Measurements from ENCODE around the gene TMEM233.

Gene TMEM233

GRCh38 chr12:119660076-119660475, 66.5 kb downstream of the TMEM233 start:
- DNase-seq: no peak

- no peak for DNase-seq
These were observed 68.3 kb downstream of the TMEM233 start for GRCh38 chr12:119661882-119662281.

GRCh38 chr12:119664642-119665041, 71.1 kb downstream of the TMEM233 start:
- DNase-seq: no peak

GRCh38 chr12:119665164-119665929, 71.8 kb downstream of the TMEM233 start:
- no peak for DNase-seq

GRCh38 chr12:119666226-119666795, 72.7 kb downstream of the TMEM233 start:
- DNase-seq: no peak

- DNase-seq: no peak
These were observed 73.5 kb downstream of the TMEM233 start for GRCh38 chr12:119666900-119667576.

GRCh38 chr12:119667577-119668323, 74.2 kb downstream of the TMEM233 start, which contains the start of gene PRKAB1:
TSS of gene PRKAB1 (plus strand) at chr12:119668133. CDS start at chr12:119668245, 112 bp downstream.
- peak; percentile 98 for DNase-seq

- DNase-seq: peak; percentile 66
These were observed 74.8 kb downstream of the TMEM233 start for GRCh38 chr12:119668324-119668841.

GRCh38 chr12:119669744-119670472, 76.3 kb downstream of the TMEM233 start:
- peak; percentile 10 for DNase-seq

- DNase-seq: no peak
These were observed 77.5 kb downstream of the TMEM233 start for GRCh38 chr12:119671070-119671469.

- no peak for DNase-seq
These were observed 78.6 kb downstream of the TMEM233 start for GRCh38 chr12:119672194-119672593.

GRCh38 chr12:119673634-119674033, 80.1 kb downstream of the TMEM233 start:
- DNase-seq: no peak

- DNase-seq: no peak
These were observed 81.0 kb downstream of the TMEM233 start for GRCh38 chr12:119674560-119674959.

GRCh38 chr12:119676022-119676421, 82.4 kb downstream of the TMEM233 start:
- no peak for DNase-seq

GRCh38 chr12:119676573-119676972, 83.0 kb downstream of the TMEM233 start:
- DNase-seq: no peak

GRCh38 chr12:119678459-119678858, 84.9 kb downstream of the TMEM233 start:
- no peak for DNase-seq

- DNase-seq: peak; percentile 71
These were observed 85.5 kb downstream of the TMEM233 start for GRCh38 chr12:119679081-119679480.

- peak; percentile 71 for DNase-seq
These were observed 85.9 kb downstream of the TMEM233 start for GRCh38 chr12:119679490-119679889.

- no peak for DNase-seq
These were observed 87.5 kb downstream of the TMEM233 start for GRCh38 chr12:119681111-119681510.

GRCh38 chr12:119681728-119682638, 88.4 kb downstream of the TMEM233 start:
- no peak for DNase-seq

- no peak for DNase-seq
These were observed 89.2 kb downstream of the TMEM233 start for GRCh38 chr12:119682639-119683252.
